HG03025 (cell line): ENCODE results near the gene CHD9.
A peak's percentile ranks its signal among the peaks of the same experiment; 100 is the strongest.
"Not testable (repeated sequence)": the region's sequence is repeated elsewhere in the genome, so short reads cannot be mapped to it uniquely, and the experiment has no call there.

Experiments
- ATAC-seq: cut with Tn5 transposase; IDR thresholded peaks from one replicate; pipeline ENCODE4 v1.9.1; 2021; ENCODE audit warnings: mild to moderate bottlenecking, moderate library complexity; ENCODE audit not compliant: unreplicated experiment, low FRiP score

The CHD9 gene

GRCh38 chr16:53074296-53074695, 19.5 kb downstream of the CHD9 start:
- ATAC-seq, result not testable (repeated sequence)

GRCh38 chr16:53075461-53075860, 20.7 kb downstream of the CHD9 start:
- not testable (repeated sequence) for ATAC-seq

- ATAC-seq, result no peak
These were observed 23.5 kb downstream of the CHD9 start for GRCh38 chr16:53078247-53078646.

- no peak for ATAC-seq
These were observed 24.1 kb downstream of the CHD9 start for GRCh38 chr16:53078765-53079485.

GRCh38 chr16:53080345-53081031, 25.7 kb downstream of the CHD9 start:
- ATAC-seq, result no peak

- ATAC-seq, result no peak
These were observed 26.2 kb downstream of the CHD9 start for GRCh38 chr16:53081032-53081424.

- ATAC-seq, result no peak
These were observed 27.1 kb downstream of the CHD9 start for GRCh38 chr16:53081686-53082407.

GRCh38 chr16:53082509-53082908, 27.7 kb downstream of the CHD9 start:
- no peak for ATAC-seq

- no peak for ATAC-seq
These were observed 28.3 kb downstream of the CHD9 start for GRCh38 chr16:53083119-53083518.

- ATAC-seq, result no peak
These were observed 29.4 kb downstream of the CHD9 start for GRCh38 chr16:53084141-53084541.

GRCh38 chr16:53084746-53085334, 30.0 kb downstream of the CHD9 start:
- no peak for ATAC-seq

GRCh38 chr16:53085369-53085843, 30.6 kb downstream of the CHD9 start:
- no peak for ATAC-seq

GRCh38 chr16:53085931-53086421, 31.2 kb downstream of the CHD9 start:
- no peak for ATAC-seq

GRCh38 chr16:53087101-53087500, 32.3 kb downstream of the CHD9 start:
- no peak for ATAC-seq

GRCh38 chr16:53089434-53090285, 34.9 kb downstream of the CHD9 start:
- no peak for ATAC-seq

GRCh38 chr16:53090286-53090590, 35.4 kb downstream of the CHD9 start:
- no peak for ATAC-seq

GRCh38 chr16:53090591-53091411, 36.0 kb downstream of the CHD9 start:
- ATAC-seq, result peak; percentile 60

GRCh38 chr16:53091466-53092211, 36.8 kb downstream of the CHD9 start:
- no peak for ATAC-seq

GRCh38 chr16:53092284-53092683, 37.5 kb downstream of the CHD9 start:
- no peak for ATAC-seq
